Activated gamma-delta T cell treated with Interleukin-2 at 50 U/mL for 16 hours (primary cell): Measurements from ENCODE around the gene TTLL11.
"Not testable (repeated sequence)": the region's sequence is repeated elsewhere in the genome, so short reads cannot be mapped to it uniquely, and the experiment has no call there.

Experiments
- DNase-seq: peaks from one replicate; pipeline ENCODE4 v3.0.0-alpha.2; 2020

The TTLL11 gene

GRCh38 chr9:122076117-122076516, 17.0 kb downstream of the TTLL11 start:
- no peak for DNase-seq

- no peak for DNase-seq
These were observed 17.7 kb downstream of the TTLL11 start for GRCh38 chr9:122075135-122076030.

- no peak for DNase-seq
These were observed 21.4 kb downstream of the TTLL11 start for GRCh38 chr9:122071715-122072114.

- DNase-seq: no peak
These were observed 22.2 kb downstream of the TTLL11 start for GRCh38 chr9:122070728-122071515.

GRCh38 chr9:122066680-122067079, 26.4 kb downstream of the TTLL11 start:
- DNase-seq: not testable (repeated sequence)

- no peak for DNase-seq
These were observed 27.0 kb downstream of the TTLL11 start for GRCh38 chr9:122065923-122066629.

GRCh38 chr9:122060481-122060880, 32.6 kb downstream of the TTLL11 start:
- DNase-seq: no peak

- DNase-seq: no peak
These were observed 33.2 kb downstream of the TTLL11 start for GRCh38 chr9:122059955-122060324.

GRCh38 chr9:122059214-122059954, 33.7 kb downstream of the TTLL11 start:
- no peak for DNase-seq

- DNase-seq: no peak
These were observed 34.4 kb downstream of the TTLL11 start for GRCh38 chr9:122058709-122059108.

GRCh38 chr9:122058051-122058450, 35.1 kb downstream of the TTLL11 start:
- DNase-seq: no peak

GRCh38 chr9:122057211-122057610, 35.9 kb downstream of the TTLL11 start:
- DNase-seq: no peak

- DNase-seq: no peak
These were observed 36.6 kb downstream of the TTLL11 start for GRCh38 chr9:122056484-122056883.

GRCh38 chr9:122055701-122056100, 37.4 kb downstream of the TTLL11 start:
- DNase-seq: no peak

- DNase-seq: no peak
These were observed 39.3 kb downstream of the TTLL11 start for GRCh38 chr9:122053567-122054350.

GRCh38 chr9:122053064-122053463, 40.0 kb downstream of the TTLL11 start:
- no peak for DNase-seq

GRCh38 chr9:122051351-122052321, 41.5 kb downstream of the TTLL11 start:
- no peak for DNase-seq

- DNase-seq: no peak
These were observed 42.9 kb downstream of the TTLL11 start for GRCh38 chr9:122050167-122050566.

GRCh38 chr9:122042056-122042455, 51.1 kb downstream of the TTLL11 start:
- no peak for DNase-seq

- no peak for DNase-seq
These were observed 52.4 kb downstream of the TTLL11 start for GRCh38 chr9:122040561-122041242.
